ENCODE results near the gene PKP2. TPM values are rescaled to one million over a fixed set of nuclear protein-coding genes. Genes with fewer than 3 reads are reported as not detected.

Gene PKP2
- total RNA-seq, 1 experiment from 2014 or later: 5.3 TPM

- intact Hi-C loops (cut with micrococcal nuclease; ENCODE audit: unreplicated experiment): no loop called here
- H3K27me3 ChIP-seq (replicated peaks; ENCODE audit: insufficient read depth, low read depth, low read length, poor library complexity): no peaks in the 10 kb centered on the region
- H3K4me3 ChIP-seq (ENCODE audit: low read depth, low read length, poor library complexity, severe bottlenecking): no peak overlapping the region
- ChIA-PET CTCF (no interaction called here), POLR2A (ENCODE audit: low non-redundant PET) (no interaction called here)
- BruUV-seq (replicated peaks): no TSS peak
- DNase-seq (ENCODE audit: low spot score): no peak
- H3K9me3 ChIP-seq (ENCODE audit: low read depth, low read length, poor library complexity, severe bottlenecking): no peaks in the 10 kb centered on the region
- no peaks in the 10 kb centered on the region for H3K4me1 ChIP-seq (ENCODE audit: insufficient read depth, low read length, poor library complexity, severe bottlenecking)
- H3K27ac ChIP-seq (ENCODE audit: low read depth, low read length, poor library complexity, severe bottlenecking): no peak overlapping the region
- TF ChIP-seq EZH2 (IDR thresholded peaks at IDR 0.05; ENCODE audit: borderline replicate concordance, low read depth, low read length, poor library complexity, severe bottlenecking): no peak
- no peaks in the 10 kb centered on the region for H3K36me3 ChIP-seq (ENCODE audit: insufficient read depth, low read length, poor library complexity, severe bottlenecking)
Measured at GRCh38 chr12:32828552-32828951, 68.0 kb downstream of the PKP2 start.

- BruUV-seq (replicated peaks): no TSS peak
- DNase-seq (ENCODE audit: low spot score): no peak
- Histone ChIP-seq H3K27ac (ENCODE audit: low read depth, low read length, poor library complexity, severe bottlenecking) (no peak overlapping the region), H3K27me3 (replicated peaks; ENCODE audit: insufficient read depth, low read depth, low read length, poor library complexity) (no peaks in the 10 kb centered on the region), H3K4me3 (ENCODE audit: low read depth, low read length, poor library complexity, severe bottlenecking) (no peak overlapping the region), H3K4me1 (ENCODE audit: insufficient read depth, low read length, poor library complexity, severe bottlenecking) (no peaks in the 10 kb centered on the region), H3K36me3 (ENCODE audit: insufficient read depth, low read length, poor library complexity, severe bottlenecking) (no peaks in the 10 kb centered on the region), H3K9me3 (ENCODE audit: low read depth, low read length, poor library complexity, severe bottlenecking) (no peaks in the 10 kb centered on the region)
- ChIA-PET CTCF (no interaction called here), POLR2A (ENCODE audit: low non-redundant PET) (no interaction called here)
- intact Hi-C loops (cut with micrococcal nuclease; ENCODE audit: unreplicated experiment): no loop called here
- TF ChIP-seq EZH2 (IDR thresholded peaks at IDR 0.05; ENCODE audit: borderline replicate concordance, low read depth, low read length, poor library complexity, severe bottlenecking) (no peak), CTCF (conservative IDR thresholded peaks at IDR 0.05; ENCODE audit: low read depth, low read length) (no peak)
Measured at GRCh38 chr12:32828120-32828519, 68.5 kb downstream of the PKP2 start.

GRCh38 chr12:32826807-32827412 is 69.7 kb downstream of the PKP2 start:
- H3K27ac ChIP-seq (ENCODE audit: low read depth, low read length, poor library complexity, severe bottlenecking): no peak overlapping the region
- H3K9me3 ChIP-seq (ENCODE audit: low read depth, low read length, poor library complexity, severe bottlenecking): no peaks in the 10 kb centered on the region
- H3K4me3 ChIP-seq (ENCODE audit: low read depth, low read length, poor library complexity, severe bottlenecking): no peak overlapping the region
- no peak for TF ChIP-seq EZH2 (IDR thresholded peaks at IDR 0.05; ENCODE audit: borderline replicate concordance, low read depth, low read length, poor library complexity, severe bottlenecking)
- no peak for TF ChIP-seq CTCF (conservative IDR thresholded peaks at IDR 0.05; ENCODE audit: low read depth, low read length)
- no peaks in the 10 kb centered on the region for H3K27me3 ChIP-seq (replicated peaks; ENCODE audit: insufficient read depth, low read depth, low read length, poor library complexity)
- ChIA-PET CTCF (interaction anchor here (0.5 kb wide), 1 partner anchor 376 kb away, joined by 3 read pairs; no protein-coding TSS in a partner anchor), POLR2A (ENCODE audit: low non-redundant PET) (no interaction called here)
- DNase-seq (ENCODE audit: low spot score): no peak
- H3K36me3 ChIP-seq (ENCODE audit: insufficient read depth, low read length, poor library complexity, severe bottlenecking): no peaks in the 10 kb centered on the region
- H3K4me1 ChIP-seq (ENCODE audit: insufficient read depth, low read length, poor library complexity, severe bottlenecking): no peaks in the 10 kb centered on the region
- intact Hi-C loops (cut with micrococcal nuclease; ENCODE audit: unreplicated experiment): no loop called here
- BruUV-seq (replicated peaks): no TSS peak

- H3K27ac ChIP-seq (ENCODE audit: low read depth, low read length, poor library complexity, severe bottlenecking): no peak overlapping the region
- H3K4me1 ChIP-seq (ENCODE audit: insufficient read depth, low read length, poor library complexity, severe bottlenecking): no peaks in the 10 kb centered on the region
- BruUV-seq (replicated peaks): no TSS peak
- H3K36me3 ChIP-seq (ENCODE audit: insufficient read depth, low read length, poor library complexity, severe bottlenecking): no peaks in the 10 kb centered on the region
- ChIA-PET POLR2A (ENCODE audit: low non-redundant PET) (no interaction called here), CTCF (no interaction called here)
- no peak overlapping the region for H3K4me3 ChIP-seq (ENCODE audit: low read depth, low read length, poor library complexity, severe bottlenecking)
- DNase-seq (ENCODE audit: low spot score): no peak
- no peaks in the 10 kb centered on the region for H3K27me3 ChIP-seq (replicated peaks; ENCODE audit: insufficient read depth, low read depth, low read length, poor library complexity)
- intact Hi-C loops (cut with micrococcal nuclease; ENCODE audit: unreplicated experiment): no loop called here
- H3K9me3 ChIP-seq (ENCODE audit: low read depth, low read length, poor library complexity, severe bottlenecking): no peaks in the 10 kb centered on the region
- TF ChIP-seq EZH2 (IDR thresholded peaks at IDR 0.05; ENCODE audit: borderline replicate concordance, low read depth, low read length, poor library complexity, severe bottlenecking) (no peak), CTCF (conservative IDR thresholded peaks at IDR 0.05; ENCODE audit: low read depth, low read length) (no peak)
Measured at GRCh38 chr12:32824596-32824995, 72.0 kb downstream of the PKP2 start.
